Keratinocyte (primary cell): Measurements from ENCODE around the gene SIVA1. TPM values are rescaled to one million over a fixed set of nuclear protein-coding genes. Genes with fewer than 3 reads are reported as not detected.

ENCODE experiments used
- DNase-seq: peaks from one replicate; pipeline ENCODE4 v3.0.0-alpha.2; 2011; ENCODE audit warnings: low read depth, missing footprints, low spot score
- FAIRE-seq: peaks from 2 replicates; lab custom pipeline; 2011; peaks lifted over from hg19 to GRCh38; lab: Jason Lieb, UNC
- H2AFZ ChIP-seq: 2 replicates; pipeline ENCODE4 v1.6.0; 2012; ENCODE audit warnings: low read length, control low read depth, inconsistent platforms; ENCODE audit not compliant: control insufficient read depth
- H3K27ac ChIP-seq: 2 replicates; pipeline ENCODE4 v1.5.1; 2011; ENCODE audit warnings: low read length; ENCODE audit not compliant: control insufficient read depth, insufficient read depth
- H3K27me3 ChIP-seq: 3 replicates; pipeline ENCODE4 v1.6.0; 2011; ENCODE audit warnings: low read length; ENCODE audit not compliant: control insufficient read depth, insufficient read depth; ENCODE audit errors: extremely low read depth
- H3K36me3 ChIP-seq, 2 experiments: 2 replicates in 1 of 2; 3 replicates in 1 of 2; pipeline ENCODE4 v1.5.1; 2011; ENCODE audit warnings: low read length in 2 of 2, mild to moderate bottlenecking in 1 of 2; ENCODE audit not compliant: control insufficient read depth in 2 of 2, insufficient read depth in 2 of 2; ENCODE audit errors: extremely low read depth in 1 of 2
- H3K4me1 ChIP-seq: 3 replicates; pipeline ENCODE4 v1.5.1; 2011; ENCODE audit warnings: low read length; ENCODE audit not compliant: control insufficient read depth, insufficient read depth; ENCODE audit errors: extremely low read depth
- H3K4me2 ChIP-seq: 3 replicates; pipeline ENCODE4 v1.6.0; 2011; ENCODE audit warnings: low read depth, low read length; ENCODE audit not compliant: control insufficient read depth, insufficient read depth; ENCODE audit errors: extremely low read depth
- H3K4me3 ChIP-seq, 3 experiments: fragments of 200-600 bp in 1 of 3; sonication (generic) in 1 of 3; 2 replicates in 2 of 3; 3 replicates in 1 of 3; pipeline ENCODE4 v1.5.1; 2011 to 2016; ENCODE audit warnings: low read length in 3 of 3, mild to moderate bottlenecking in 3 of 3, control low read depth in 2 of 3, inconsistent platforms in 1 of 3, low read depth in 1 of 3, mixed read lengths in 1 of 3, mixed run types in 1 of 3, moderate library complexity in 1 of 3; ENCODE audit not compliant: control insufficient read depth in 2 of 3, insufficient read depth in 2 of 3; ENCODE audit errors: extremely low read depth in 1 of 3
- H3K79me2 ChIP-seq: 2 replicates; pipeline ENCODE4 v1.6.0; 2012; ENCODE audit warnings: low read length; ENCODE audit not compliant: control insufficient read depth, insufficient read depth
- H3K9ac ChIP-seq: 3 replicates; pipeline ENCODE4 v1.6.0; 2011; ENCODE audit warnings: low read length; ENCODE audit not compliant: control insufficient read depth, insufficient read depth; ENCODE audit errors: extremely low read depth
- H3K9me1 ChIP-seq: 3 replicates; pipeline ENCODE4 v1.6.0; 2011; ENCODE audit warnings: low read length; ENCODE audit not compliant: control insufficient read depth, insufficient read depth; ENCODE audit errors: extremely low read depth
- H3K9me3 ChIP-seq: 2 replicates; pipeline ENCODE4 v1.5.1; 2012; ENCODE audit warnings: low read depth, low read length; ENCODE audit not compliant: control insufficient read depth
- H4K20me1 ChIP-seq: 3 replicates; pipeline ENCODE4 v1.6.0; 2011; ENCODE audit warnings: low read length; ENCODE audit not compliant: control insufficient read depth, insufficient read depth; ENCODE audit errors: extremely low read depth
- EZH2 ChIP-seq: IDR thresholded peaks from one replicate; pipeline ENCODE4 v1.6.1; 2012; ENCODE audit warnings: inconsistent platforms, mild to moderate bottlenecking, low read length, moderate library complexity
- dilution Hi-C: fragments of 300-500 bp; cut with MboI; formaldehyde crosslinking; loops from one replicate; pipeline ENCODE4 v1.7.0; 2020; ENCODE audit warnings: low sequenced_read_pairs; ENCODE audit not compliant: extremely low pct_ligation_motif_present
- polyA plus RNA-seq, 5 experiments: library from polyadenylated mRNA; depleted of rRNA in 3 of 5; stranded (reverse) in 3 of 5; stranded (forward) in 1 of 5; unstranded in 1 of 5; fragments of >200 nt; gene quantifications; 1 replicate in 1 of 5; 2 replicates in 3 of 5; 3 replicates in 1 of 5; pipeline versions ENCODE4 v1.2.1 to v1.2.3, GENCODE V29; 2011 to 2012; ENCODE audit warnings: missing spikeins in 2 of 5, low read depth in 1 of 5, low replicate concordance in 1 of 5
- TF ChIP-seq, protein P1 (sequence below), 3 experiments: IDR thresholded peaks in 1 of 3; conservative IDR thresholded peaks in 1 of 3; optimal IDR thresholded peaks in 1 of 3; 2 replicates in 2 of 3; 3 replicates in 1 of 3; pipeline versions ENCODE3 to v1.5.1; 2011; ENCODE audit warnings: low read length in 3 of 3, mild to moderate bottlenecking in 3 of 3, moderate library complexity in 2 of 3, control low read depth in 1 of 3, inconsistent platforms in 1 of 3; ENCODE audit not compliant: insufficient read depth in 2 of 3; ENCODE audit errors: extremely low read depth in 1 of 3

Gene SIVA1
- polyA plus RNA-seq, 1 donor (not counting 4 experiments of a cell fraction or from before 2014, with no cell fraction given): 35.3 TPM

DNA sequence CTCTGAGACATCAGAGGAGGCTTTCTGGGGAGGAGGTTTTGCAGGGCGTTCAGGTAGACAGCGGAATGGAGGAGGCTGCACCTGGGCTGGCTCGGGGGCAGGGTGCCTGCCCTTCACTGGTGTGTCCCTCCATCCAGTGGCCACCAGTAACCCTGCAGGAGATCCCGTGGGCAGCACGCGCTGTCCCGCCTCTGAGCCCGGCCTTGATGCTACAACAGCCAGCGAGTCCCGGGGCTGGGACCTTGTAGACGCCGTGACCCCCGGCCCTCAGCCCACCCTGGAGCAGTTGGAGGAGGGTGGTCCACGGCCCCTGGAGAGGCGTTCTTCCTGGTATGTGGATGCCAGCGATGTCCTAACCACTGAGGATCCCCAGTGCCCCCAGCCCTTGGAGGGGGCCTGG, 38.9 kb upstream of the SIVA1 start:
- DNase-seq: no peak
- Histone ChIP-seq H3K9me1 (no peaks in the 10 kb centered on the region), H3K4me2 (no peak overlapping the region), H3K9ac (no peak overlapping the region), H3K27ac (no peak overlapping the region), H3K4me3 (no peak overlapping the region), H3K4me1 (no peaks in the 10 kb centered on the region), H4K20me1 (no peaks in the 10 kb centered on the region), H2AFZ (no peak overlapping the region), H3K36me3 (peaks cover 26 to 38% of the 10 kb centered on the region in 2 experiments), H3K27me3 (no peaks in the 10 kb centered on the region), H3K9me3 (no peaks in the 10 kb centered on the region), H3K79me2 (no peaks in the 10 kb centered on the region)
- TF ChIP-seq, protein P1, sequence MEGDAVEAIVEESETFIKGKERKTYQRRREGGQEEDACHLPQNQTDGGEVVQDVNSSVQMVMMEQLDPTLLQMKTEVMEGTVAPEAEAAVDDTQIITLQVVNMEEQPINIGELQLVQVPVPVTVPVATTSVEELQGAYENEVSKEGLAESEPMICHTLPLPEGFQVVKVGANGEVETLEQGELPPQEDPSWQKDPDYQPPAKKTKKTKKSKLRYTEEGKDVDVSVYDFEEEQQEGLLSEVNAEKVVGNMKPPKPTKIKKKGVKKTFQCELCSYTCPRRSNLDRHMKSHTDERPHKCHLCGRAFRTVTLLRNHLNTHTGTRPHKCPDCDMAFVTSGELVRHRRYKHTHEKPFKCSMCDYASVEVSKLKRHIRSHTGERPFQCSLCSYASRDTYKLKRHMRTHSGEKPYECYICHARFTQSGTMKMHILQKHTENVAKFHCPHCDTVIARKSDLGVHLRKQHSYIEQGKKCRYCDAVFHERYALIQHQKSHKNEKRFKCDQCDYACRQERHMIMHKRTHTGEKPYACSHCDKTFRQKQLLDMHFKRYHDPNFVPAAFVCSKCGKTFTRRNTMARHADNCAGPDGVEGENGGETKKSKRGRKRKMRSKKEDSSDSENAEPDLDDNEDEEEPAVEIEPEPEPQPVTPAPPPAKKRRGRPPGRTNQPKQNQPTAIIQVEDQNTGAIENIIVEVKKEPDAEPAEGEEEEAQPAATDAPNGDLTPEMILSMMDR (optimal IDR thresholded peaks at IDR 0.05 in 1 of 3, IDR thresholded peaks at IDR 0.05 in 1 of 3, conservative IDR thresholded peaks at IDR 0.05 in 1 of 3; ENCODE audit: extremely low read depth in 1 of 3, insufficient read depth in 2 of 3, low read length in 3 of 3): no peak
- no peak for TF ChIP-seq EZH2
- dilution Hi-C loops: no loop called here
- FAIRE-seq: no peak

DNA sequence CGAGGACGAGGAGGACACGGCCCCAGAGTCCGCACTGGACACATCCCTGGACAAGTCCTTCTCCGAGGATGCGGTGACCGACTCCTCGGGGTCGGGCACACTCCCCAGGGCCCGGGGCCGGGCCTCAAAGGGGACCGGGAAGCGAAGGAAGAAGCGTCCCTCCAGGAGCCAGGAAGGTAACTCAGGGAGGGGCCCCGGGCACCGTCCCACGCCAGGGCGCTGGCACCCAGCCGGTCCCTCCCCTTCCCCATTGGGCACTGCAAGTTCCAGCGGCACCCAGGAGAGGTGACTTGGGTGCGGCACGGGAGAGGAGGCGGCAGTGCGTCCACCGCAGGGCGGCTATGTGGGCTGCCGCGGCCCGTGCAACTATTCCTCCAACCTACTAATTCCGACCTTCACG, 38.3 kb upstream of the SIVA1 start:
- Histone ChIP-seq H3K9me1 (no peaks in the 10 kb centered on the region), H3K9ac (no peak overlapping the region), H3K36me3 (peaks cover 25 to 38% of the 10 kb centered on the region in 2 experiments), H3K4me2 (no peak overlapping the region), H3K27ac (no peak overlapping the region), H3K4me1 (no peaks in the 10 kb centered on the region), H3K27me3 (no peaks in the 10 kb centered on the region), H3K79me2 (no peaks in the 10 kb centered on the region), H4K20me1 (no peaks in the 10 kb centered on the region), H3K4me3 (no peak overlapping the region), H2AFZ (no peak overlapping the region), H3K9me3 (no peaks in the 10 kb centered on the region)
- no peak for TF ChIP-seq EZH2
- TF ChIP-seq, protein P1 (optimal IDR thresholded peaks at IDR 0.05 in 1 of 3, IDR thresholded peaks at IDR 0.05 in 1 of 3, conservative IDR thresholded peaks at IDR 0.05 in 1 of 3; ENCODE audit: extremely low read depth in 1 of 3, insufficient read depth in 2 of 3, low read length in 3 of 3): no peak
- FAIRE-seq: no peak
- no peak for DNase-seq
- dilution Hi-C loops: no loop called here
